Fibroblast of mammary gland (primary cell): Measurements from ENCODE around the gene PGPEP1.
A peak's percentile ranks its signal among the peaks of the same experiment; 100 is the strongest.

Experiments
- DNase-seq: peaks from one replicate; pipeline ENCODE4 v3.0.0-alpha.2; 2010; ENCODE audit warnings: low read depth
- H3K4me3 ChIP-seq: 2 replicates; pipeline ENCODE4 v1.5.1; 2011; ENCODE audit warnings: low read depth, mild to moderate bottlenecking, low read length, moderate library complexity; ENCODE audit not compliant: control insufficient read depth
- TF ChIP-seq, protein P1 (sequence below): conservative IDR thresholded peaks from 2 replicates; pipeline ENCODE4 v1.5.1; 2011; ENCODE audit warnings: low read depth, low read length, inconsistent platforms; ENCODE audit not compliant: control insufficient read depth, insufficient read depth

The PGPEP1 gene, protein sequence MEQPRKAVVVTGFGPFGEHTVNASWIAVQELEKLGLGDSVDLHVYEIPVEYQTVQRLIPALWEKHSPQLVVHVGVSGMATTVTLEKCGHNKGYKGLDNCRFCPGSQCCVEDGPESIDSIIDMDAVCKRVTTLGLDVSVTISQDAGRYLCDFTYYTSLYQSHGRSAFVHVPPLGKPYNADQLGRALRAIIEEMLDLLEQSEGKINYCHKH

GRCh38 chr19:18340190-18340989 is at the start of gene PGPEP1:
PGPEP1 (plus strand) TSS chr19:18340598; CDS start chr19:18340682, 84 bp downstream.
- peak within 1 kb of the TSS; percentile 64 for H3K4me3 ChIP-seq
- DNase-seq, result peak; percentile 35
- TF ChIP-seq, protein P1, sequence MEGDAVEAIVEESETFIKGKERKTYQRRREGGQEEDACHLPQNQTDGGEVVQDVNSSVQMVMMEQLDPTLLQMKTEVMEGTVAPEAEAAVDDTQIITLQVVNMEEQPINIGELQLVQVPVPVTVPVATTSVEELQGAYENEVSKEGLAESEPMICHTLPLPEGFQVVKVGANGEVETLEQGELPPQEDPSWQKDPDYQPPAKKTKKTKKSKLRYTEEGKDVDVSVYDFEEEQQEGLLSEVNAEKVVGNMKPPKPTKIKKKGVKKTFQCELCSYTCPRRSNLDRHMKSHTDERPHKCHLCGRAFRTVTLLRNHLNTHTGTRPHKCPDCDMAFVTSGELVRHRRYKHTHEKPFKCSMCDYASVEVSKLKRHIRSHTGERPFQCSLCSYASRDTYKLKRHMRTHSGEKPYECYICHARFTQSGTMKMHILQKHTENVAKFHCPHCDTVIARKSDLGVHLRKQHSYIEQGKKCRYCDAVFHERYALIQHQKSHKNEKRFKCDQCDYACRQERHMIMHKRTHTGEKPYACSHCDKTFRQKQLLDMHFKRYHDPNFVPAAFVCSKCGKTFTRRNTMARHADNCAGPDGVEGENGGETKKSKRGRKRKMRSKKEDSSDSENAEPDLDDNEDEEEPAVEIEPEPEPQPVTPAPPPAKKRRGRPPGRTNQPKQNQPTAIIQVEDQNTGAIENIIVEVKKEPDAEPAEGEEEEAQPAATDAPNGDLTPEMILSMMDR, result no peak

DNA sequence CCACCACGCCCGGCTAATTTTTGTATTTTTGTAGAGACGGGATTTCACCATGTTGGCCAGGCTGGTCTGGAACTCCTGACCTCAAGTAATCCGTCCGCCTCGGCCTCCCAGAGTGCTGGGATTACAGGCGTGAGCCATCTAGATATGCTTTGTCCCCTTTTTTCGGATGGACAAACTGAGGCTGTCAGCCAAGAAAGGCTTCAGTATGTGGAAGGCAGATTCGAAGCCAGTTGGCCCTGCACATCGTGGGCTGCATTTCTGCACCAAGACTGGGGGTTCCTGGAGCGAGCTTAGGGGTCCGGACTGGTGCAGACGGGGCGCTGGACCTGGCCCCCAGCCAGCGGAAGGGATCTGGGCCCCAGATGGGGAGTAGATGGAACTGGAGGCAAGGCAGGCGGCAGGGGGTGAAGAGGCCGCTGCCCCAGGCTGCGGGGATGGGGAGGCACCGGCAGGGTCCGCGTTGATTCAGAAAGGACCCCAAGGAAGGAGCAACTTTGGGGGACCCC is 49.3 kb upstream of the PGPEP1 start:
- H3K4me3 ChIP-seq, result peak overlapping the region; percentile 64
- no peak for DNase-seq
- TF ChIP-seq, protein P1, result no peak

- DNase-seq, result peak; percentile 77
- TF ChIP-seq, protein P1, result no peak
- H3K4me3 ChIP-seq, result peak overlapping the region; percentile 64
These were observed 48.6 kb upstream of the PGPEP1 start for GRCh38 chr19:18291590-18292461.

DNA sequence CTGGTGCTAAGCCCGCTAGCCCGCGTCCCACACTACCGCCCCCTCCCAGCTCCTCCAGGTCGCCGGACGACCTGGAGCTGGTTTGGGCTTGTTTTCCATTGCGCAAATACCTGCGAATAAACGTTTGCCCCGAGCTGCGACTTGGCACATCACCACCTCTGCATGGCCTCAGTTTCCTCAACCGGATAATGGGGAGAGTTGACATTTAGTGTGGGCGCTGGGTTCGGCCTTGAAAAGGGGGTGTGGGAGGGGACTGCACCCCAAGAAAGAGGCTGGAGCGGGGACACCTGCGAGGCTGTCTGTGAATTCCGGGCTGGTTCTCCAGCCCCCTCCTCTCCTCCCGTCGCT is 48.0 kb upstream of the PGPEP1 start:
- no peak for DNase-seq
- H3K4me3 ChIP-seq, result peak overlapping the region; percentile 64
- TF ChIP-seq, protein P1, result no peak

GRCh38 chr19:18292810-18293641 is 47.4 kb upstream of the PGPEP1 start:
- DNase-seq, result peak; percentile 84
- TF ChIP-seq, protein P1, result no peak
- H3K4me3 ChIP-seq, result peak overlapping the region; percentile 64
